Esophagus muscularis mucosa (tissue), 3 donors: Measurements from ENCODE around the gene PTPRK.

Experiments
- CTCF ChIP-seq, 3 experiments: fragments of 200-600 bp in 2 of 3; fragments of 450-650 bp in 1 of 3; sonication (generic) in 2 of 3; IDR thresholded peaks; one replicate each; pipeline ENCODE4 v1.5.1; 2017 to 2019; ENCODE audit warnings: antibody characterized with exemption in 3 of 3, mild to moderate bottlenecking in 2 of 3, moderate library complexity in 1 of 3
- POLR2A ChIP-seq: fragments of 450-650 bp; IDR thresholded peaks from one replicate; pipeline ENCODE4 v1.6.1; 2017; ENCODE audit warnings: antibody characterized with exemption, moderate library complexity, mild to moderate bottlenecking, low read depth

- TF ChIP-seq CTCF (IDR thresholded peaks at IDR 0.05), result no peak
- TF ChIP-seq POLR2A, result no peak
Measured at GRCh38 chr6:128259029-128259724, 261.2 kb downstream of the PTPRK start.
